Renal cortical epithelial cell (primary cell): ENCODE results near the gene DCST1. TPM values are rescaled to one million over a fixed set of nuclear protein-coding genes. Genes with fewer than 3 reads are reported as not detected.

Source experiments
- DNase-seq: peaks from one replicate; pipeline ENCODE4 v3.0.0-alpha.2; 2011; ENCODE audit warnings: low read depth
- total RNA-seq: library from RNA; depleted of rRNA; stranded (reverse); fragments of >200 nt; gene quantifications from 2 replicates; pipeline ENCODE4 v1.2.3, GENCODE V29; 2014

DCST1 gene
- total RNA-seq, 1 donor from 2014 or later: not detected

DNA sequence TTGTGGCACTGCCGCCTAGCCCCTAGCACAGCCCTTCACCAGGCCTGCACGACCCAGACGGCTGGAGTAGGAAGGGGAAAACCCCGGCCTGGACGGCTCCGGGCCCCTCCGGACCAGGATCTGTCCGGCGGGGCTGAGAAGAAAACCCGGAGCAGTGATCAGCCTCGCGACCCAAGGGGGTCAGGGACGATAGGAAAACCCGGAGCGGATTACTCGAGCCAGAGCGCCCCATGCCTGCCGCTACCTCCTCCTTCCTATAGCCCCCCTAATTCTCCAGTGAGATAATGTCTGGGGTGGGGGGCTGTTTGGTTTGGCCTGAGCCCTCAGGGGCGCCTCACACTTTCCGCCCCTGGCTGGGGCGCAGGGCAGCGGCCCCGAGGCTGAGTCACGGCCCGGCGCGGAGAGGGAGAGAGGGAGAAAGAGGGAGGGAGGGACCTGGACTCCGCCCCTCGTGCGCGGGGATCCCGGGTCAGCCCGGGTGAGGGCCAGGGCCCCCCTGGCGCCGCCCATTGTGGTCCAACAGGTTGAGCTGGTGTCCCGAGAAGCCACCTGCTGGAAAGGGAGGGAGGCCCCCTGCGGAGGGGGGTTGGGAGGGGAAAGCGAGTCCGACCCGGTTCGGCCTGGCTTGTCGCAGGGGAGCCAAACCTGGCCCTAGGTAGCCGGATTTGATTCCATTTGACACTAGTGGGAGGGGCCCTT, 32.7 kb upstream of the DCST1 start:
- peak; percentile 63 for DNase-seq

DNA sequence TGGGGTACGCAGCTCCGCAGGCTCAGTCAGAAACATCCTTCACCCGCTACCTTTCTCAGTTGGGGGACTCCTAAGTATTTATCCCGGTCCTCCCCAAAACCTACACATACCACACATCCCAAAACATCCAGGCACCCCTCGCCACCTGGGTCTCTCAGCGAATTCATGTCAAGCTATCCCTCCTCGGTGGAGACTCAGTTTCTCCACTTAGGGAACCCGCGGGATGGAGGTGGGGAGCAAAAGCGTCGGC, 32.3 kb upstream of the DCST1 start:
- DNase-seq: no peak

DNA sequence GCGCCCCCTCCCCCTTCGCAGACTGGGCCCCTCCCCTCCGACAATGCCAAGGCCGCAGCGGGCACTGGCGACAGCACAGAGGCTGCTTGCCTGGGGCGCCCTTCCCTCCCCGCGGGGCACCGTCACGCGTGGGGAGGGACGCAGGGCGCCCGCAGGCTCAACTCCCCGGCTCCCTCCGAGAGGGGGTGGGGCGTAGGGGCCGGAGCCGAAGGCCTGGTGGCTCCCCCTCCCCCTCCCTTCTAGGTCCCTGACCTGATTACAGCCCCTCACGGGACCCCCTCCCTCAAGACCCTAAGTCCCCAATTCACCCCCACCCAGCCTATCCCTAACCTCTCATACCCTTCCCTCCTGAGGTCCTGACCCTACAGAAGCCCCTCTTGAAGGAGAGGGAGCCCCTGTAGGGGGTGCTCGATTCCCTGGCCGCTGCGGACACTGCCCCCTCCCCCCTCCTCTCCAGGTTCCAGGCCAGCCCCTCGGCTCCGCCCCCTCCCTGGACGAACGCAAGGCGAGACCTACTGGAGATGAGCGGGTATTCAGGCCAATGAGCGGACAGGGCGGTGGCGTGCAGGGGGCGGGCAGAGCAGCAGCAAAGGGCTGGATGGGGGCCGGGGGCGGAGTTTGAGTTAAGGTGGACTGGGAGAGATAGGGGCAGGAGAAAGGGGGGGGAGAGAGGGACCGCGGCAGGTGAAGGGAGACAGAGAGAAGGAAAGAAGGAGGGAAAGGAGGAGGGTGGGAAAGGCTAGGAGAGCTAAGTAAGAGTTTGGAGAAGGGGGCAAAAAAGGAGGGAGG, 31.8 kb upstream of the DCST1 start:
- peak; percentile 94 for DNase-seq

DNA sequence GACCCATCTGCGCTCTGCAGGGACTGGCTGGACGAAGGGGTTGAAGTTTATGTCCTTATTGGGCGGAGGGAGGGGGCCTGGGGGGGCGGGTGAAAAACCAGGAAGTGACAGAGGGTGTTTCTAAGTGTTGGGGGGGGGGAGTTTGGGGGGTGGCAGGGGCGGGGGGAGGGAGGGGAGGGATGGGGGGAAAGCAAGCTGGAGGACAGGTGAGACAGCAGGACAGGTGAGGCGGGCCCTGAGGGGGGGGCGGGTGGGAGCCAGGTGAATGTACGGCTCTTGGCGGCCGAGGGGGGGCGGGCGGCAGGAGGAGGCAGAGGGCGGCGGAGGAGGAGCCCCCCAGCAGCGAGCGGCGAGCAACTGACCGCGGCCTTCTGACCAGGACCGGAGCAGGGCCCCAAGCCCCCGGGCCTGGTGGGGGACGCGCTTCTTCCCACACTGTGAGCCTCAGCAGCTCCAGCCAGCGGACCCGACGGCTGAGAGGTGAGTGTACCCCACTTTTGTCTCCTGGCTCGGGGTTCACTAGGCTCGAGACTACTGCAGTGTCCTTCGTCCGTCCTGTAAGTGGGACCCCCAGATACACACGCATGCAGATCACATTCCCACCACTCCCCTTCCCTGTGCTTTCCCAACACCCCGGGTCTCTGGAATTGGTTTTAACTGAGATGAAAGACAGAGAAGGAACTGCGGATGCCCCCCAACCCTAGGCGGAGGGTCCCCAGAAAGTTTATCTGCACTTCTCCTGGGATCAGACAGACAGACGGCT, 31.0 kb upstream of the DCST1 start, which contains the start of gene ZBTB7B:
ZBTB7B (plus strand) TSS at position 339 of the 763 bp plus-strand sequence. CDS start 11,859 bp downstream, outside the sequence.
- DNase-seq: no peak

DNA sequence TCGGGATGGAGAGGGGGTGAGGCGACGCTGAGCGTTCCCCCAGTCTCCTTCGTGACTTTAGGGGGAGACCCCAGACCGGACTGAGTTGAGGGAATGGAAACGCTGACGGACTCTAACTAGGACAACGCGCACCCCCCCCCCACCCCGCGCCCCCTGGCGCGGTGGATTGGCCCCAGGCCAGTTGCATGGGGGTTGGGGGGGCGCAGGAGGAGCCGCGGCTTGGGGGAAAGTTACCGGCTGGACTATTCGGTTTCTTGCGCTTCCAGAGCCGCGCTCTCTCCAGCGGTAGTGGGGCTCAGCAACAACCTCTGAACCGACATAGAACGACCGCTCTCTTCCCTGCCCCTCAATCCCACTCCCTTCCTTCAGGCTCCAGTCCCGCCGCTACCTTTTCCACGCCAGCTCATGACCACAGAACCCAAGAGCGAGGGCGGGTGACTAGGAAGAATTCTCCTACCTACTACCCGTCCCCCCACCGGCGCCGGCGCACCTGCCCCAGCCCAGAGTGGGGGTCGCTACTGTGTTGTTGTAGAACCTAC, 30.3 kb upstream of the DCST1 start:
- DNase-seq: no peak

DNA sequence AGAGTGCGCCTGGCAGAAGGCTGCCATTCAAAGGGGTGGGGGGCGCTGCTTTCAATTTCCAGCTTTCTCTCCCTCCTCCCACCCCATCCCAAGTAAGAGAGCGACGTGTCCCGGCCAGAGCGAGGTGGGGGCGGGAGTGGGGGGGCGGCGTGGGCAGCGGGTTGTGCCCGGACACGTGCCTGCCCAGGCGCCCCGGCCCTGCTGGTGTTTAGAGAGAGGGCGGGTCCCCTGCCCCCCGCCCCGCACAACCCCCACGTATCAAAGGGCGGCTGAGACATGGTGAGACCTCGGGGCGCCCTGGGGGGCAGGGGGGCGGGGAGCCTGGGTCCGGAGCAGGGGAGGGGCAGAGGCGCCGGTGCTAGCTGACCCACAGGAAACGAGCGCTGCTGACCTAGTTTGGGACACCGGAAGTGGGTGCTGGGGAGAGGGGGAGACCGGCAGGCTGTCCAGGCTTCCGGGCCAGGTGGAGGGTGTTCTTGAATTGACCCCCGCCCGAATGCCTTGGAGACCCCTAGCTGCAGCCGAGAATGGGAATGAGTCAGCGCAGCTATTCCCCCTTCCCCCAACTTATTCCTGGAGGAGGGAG, 29.8 kb upstream of the DCST1 start:
- DNase-seq: no peak

DNA sequence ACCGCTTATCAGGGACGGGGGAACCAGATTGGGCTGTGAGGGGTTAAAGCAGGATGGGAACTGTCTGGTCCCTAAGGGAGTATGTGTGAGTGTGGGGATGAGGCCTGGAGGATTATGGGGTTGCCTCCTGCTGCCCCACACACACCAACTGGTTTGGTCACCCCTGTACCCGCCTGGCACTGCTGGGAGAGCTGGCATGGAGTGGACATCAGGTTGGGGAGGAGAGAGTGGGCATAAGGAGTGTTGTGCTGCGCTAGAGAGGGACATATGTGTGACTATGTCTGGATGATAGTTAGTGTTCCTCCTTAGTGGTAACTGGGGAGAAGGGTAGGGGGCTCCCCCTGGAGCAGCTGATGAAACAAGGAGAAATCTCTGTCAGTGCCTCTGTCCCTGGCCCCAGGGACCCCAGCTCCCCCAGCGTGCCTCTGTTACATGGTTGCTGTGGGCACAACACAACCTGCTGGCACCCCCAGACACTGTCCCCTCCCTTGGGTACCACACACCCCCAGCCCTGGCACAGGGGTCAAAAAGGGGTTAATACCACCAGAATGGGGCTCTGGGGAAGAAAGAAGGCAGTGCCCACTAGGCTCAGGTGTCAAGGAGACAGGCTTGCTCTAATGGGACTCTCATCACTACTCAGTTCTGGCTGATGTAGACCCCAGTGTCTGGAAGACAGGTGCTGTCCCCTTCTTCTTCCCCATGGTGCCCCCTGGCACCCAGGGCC, 29.1 kb upstream of the DCST1 start:
- no peak for DNase-seq

DNA sequence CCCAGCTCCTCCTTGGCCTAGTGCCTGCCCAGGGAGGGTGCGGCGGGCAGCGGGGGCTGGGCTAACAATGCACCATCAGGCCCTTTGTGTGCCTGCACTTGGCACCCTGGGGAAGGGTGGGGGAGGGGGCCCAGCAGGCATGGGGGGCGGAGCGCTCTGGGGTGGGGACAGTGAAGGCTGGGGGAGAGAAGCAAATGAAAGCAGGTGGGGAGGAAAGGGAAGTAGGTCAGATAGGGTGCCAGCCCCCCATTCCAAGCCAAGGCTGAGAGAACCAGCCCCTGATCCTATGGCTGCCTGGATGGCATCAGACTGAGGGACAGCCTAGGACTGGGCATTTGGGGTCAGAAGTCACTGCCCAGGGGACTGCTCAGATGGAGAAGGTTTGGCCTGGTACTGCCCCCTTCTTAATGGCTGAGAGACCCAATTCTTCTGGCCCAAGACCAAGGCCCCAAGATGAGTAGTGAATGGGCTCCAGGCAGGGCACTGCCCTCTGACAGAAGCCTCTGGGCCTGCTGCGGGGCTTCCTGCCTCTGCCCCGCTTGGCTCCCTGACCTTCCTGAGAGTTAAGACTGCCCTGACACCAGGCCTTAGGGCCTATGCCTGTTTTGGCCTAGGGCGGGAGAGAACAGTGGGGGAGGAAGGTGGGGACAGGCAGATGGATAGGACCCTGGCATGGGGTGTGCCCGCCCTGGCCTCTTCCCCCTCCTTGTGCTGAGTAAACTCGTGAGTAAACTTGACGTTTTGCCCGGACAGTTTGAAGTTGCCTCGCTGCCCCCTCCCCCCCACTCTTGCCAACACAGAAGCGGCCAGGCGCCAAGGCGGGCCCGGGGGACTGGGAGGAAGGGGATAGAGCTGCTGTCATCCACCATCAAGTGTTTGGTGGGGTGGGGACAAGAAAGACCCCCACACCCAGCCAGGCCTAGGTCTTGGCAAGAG, 28.3 kb upstream of the DCST1 start:
- peak; percentile 59 for DNase-seq

DNA sequence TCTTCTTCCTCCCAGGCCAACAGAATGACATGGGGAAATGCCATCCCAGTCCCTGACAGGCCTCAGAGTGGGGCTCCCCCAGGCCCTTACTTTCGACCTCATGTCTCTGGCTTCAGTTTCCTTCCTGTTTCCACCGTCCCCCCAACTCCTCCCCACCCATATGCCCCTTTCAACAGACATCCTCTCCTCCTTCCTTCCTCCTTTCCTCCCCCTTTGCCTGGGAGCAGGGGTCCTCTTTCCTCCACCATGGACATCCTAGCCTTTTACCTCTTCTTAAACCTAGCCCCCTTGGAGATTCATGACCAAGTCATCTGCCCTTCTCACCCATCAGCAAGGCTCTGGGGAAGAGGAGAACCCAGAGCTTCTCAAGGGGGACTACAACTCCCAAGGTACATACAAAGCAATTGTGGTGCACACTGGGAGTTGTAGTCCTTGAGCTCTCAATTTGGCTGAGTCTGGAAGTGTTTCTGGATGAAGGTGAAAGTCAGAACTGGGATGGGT, 27.0 kb upstream of the DCST1 start:
- DNase-seq: no peak

DNA sequence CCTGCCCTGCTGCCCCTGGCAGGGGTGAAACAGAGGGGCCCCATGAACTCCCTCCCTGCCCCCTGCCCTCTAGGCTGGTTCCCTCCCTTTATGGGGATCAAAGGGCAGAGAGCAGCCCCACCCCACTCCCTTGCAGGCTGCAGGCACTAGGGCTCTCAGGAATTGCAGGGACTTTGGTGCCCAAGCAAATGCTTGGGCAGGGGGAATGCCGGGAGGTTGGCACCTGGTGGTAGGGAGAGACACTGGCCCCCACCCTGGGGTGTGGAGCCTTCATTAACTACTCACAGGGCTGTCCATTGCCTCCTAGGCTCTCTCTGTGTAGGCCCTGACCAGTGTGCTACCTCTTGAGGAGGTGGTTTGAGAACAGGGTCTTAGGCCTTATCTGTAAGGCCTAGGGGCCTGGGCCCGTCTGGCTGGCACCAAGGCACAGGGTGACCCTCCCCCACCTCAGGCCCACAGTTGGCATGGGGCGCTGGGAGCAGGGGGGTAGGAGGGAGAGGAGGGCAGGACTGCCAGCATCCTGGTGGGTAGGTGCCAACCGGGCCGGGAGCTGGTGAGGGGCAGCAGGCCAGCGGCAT, 26.3 kb upstream of the DCST1 start:
- no peak for DNase-seq

DNA sequence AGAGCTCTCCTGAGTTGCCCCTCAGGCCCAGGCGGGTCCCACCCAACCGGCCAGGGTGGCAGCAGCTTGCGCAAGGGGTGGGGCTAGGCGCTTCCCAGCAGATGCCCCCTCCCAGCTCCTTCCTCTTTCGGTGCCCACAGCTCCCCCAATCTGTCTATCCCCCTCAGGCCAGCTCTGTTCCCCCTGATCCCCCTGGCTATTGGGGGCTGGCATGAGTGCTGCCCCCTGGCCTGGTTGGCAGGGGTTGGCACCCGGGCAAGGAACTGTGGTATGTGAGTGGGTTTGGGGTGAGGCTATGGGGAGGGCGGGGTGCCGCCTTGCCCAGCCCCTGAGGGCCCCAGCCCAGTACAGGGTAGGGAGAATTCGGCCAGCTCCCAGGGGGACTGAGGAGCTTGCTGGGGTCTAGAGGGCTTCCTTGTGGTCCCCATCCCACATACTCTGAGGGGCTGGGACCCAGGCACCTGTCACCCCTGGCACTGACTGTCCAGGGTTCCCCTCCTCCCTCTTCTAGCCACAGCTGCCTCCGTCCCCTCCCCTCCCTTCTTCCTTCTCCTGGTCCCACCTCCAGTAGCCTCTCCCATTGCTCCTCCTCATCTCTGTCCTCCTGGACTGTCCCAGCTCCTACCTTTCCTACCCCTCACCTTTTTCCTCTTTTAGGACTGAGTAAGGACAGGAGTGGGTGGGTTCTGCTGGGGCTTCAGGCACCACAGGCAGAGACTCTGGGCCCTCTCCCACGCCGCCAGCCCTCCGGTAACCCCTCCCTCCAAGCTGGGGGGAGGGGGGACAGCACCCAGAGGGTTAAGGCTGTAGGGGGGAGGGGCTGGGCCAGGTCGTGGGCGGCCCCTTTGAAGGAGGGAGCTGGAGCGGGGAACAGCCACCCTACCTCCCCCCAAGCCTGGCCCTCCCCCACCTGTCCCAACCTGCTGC, 25.3 kb upstream of the DCST1 start:
- DNase-seq: no peak

DNA sequence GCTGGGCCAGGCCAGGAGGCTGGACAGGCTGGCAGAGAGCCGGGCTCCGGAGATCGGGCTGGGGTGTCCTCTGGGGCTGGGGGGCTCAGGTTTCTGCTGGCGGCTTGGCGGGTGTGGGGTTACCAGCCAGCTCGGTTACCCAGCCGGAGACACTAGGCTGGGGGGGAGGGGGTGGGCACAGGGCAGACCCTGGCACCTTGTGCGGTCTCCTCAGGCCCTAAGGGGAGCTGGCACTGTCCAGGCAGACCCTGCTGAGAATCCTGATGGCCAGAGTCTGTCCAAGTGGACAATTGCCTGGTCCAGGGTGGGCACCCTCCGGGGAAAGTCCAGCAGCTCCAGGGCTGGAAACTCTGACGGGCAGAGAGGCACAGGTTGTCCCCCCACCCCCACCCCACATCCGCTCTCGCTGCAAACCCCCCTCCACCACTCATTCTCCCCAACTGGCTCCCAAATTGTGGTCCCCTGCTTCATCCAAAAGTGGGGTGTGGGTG, 24.4 kb upstream of the DCST1 start:
- DNase-seq: no peak

DNA sequence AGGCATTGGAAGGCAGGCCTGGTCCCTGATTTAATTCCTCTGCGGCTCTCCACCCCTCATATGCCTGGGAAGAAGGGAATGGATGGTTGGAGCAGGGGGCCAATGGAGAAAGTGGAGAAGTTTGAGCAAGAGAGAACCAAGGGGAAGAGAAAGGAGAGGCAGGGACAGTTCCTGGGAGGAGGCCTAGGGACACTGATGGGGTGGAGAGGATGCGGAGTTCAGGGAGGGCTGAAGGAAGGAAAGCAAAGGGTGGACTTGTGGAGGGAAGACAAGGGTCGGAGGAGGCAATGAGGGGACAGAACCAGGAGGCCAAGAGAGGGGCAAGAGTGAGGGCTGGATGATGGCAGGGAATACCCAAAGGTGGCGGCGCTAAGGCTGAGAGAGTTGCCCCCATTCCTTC, 23.9 kb upstream of the DCST1 start:
- DNase-seq: no peak

DNA sequence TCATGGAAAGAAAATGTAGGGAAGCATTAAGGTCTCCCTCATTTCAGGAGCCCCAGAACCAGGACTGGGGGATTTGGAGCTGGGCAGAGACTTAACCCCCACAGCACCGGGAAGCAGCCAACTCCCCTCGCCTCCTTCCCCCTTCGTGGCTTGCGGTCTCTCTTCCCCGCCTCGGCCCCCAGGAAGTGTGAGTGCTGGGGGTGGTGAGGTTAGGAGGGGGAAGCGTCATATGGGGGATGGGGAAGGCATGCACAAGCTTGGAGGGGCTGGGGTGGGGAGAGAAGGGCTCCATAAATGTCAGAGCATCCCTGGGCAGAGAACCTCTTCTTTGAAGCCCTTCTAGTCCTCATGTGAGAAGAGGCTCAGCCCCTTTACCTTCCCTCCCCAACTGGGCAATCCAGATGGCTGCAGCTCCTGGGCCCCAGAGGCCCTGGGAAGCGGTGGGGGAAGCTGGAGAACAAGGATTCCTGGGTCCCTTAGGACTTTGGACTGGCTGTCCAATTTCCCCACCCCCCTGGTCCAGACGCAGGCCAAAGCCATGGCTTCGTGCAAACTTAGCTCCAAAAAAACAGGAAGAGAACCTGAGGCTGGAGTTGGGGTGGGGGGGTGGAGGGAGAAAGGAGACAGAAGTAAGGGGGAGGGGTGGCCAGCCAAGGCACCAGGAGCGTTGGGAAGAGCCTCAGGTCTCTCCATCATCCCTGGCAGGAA, 23.3 kb upstream of the DCST1 start:
- no peak for DNase-seq

DNA sequence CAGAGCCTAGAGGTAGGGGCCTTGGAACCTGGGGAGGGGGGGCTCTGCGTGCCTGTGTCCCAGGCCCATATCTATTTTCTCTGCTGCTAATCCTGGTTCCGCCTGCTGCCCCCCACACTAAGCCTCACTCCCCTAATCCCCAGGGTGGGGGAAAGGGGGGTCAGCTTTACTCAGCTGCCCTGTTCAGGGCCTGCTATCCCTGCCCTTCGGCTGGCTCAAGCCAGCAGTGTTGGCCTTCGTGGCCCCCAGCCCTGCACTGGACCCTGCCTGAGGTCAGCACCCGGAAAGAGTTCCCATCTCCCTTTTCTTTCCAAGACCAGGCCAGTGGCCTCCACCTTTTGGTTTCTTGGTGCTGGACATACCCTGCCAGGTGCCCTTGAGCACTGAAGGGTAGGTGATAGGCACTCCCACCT, 22.6 kb upstream of the DCST1 start:
- no peak for DNase-seq

DNA sequence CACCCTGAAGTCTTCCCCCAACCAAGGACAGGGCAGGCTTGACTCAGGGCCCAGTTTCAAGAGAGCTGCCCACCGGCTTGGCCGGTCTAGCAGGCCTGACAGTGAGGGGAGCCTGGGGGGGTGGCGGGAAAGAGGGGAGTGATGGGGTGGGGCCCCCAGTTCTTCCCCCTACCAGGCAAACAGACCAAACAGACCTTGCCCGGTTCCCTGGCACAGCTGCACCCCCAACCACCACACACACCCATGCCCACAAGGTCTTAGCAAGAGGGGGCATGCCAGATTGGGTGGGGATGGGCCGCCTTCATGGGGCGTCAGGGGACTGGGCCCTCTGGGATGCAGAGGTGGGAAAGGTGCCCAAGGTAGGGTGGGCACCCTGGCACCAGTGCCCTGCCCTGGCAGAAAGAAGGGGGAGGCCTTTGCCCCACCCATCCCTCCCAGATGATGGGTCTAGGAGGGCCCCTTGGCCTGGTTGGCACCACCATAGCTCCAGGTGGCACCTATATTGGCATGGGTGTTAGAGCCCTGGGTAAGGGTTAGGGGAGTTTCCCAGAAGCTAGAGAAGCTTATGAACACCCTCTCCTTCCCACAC, 22.1 kb upstream of the DCST1 start:
- no peak for DNase-seq

DNA sequence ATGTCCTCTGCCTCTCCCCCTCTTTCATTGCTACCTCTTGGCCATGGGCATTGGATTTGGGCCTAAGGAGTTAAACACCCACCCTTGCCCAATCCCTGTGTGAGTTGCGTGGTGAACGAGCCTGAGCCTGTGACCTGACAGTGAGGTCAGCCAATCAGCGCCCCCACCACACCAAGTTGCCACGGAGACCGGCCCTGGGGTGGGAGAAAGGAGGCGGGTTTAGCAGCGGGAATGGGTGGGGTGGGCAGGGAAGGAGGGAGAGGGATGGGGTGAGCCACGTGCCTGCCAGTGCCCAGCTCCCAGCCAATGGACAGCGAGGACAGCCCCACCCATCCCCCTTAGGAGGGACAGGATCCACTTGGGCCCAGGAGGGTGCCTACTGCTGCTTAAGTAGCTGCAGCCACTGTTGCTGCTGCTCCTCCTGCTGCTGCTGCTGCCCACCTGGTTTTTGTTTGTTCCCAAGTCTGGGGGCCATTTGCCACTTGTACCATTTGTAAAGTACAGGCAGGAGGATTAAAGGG, 21.5 kb upstream of the DCST1 start:
- DNase-seq: peak; percentile 52
